ENCODE data around the gene ZNF333. TPM values are rescaled to one million over a fixed set of nuclear protein-coding genes. Genes with fewer than 3 reads are reported as not detected.
"Not testable (repeated sequence)": the region's sequence is repeated elsewhere in the genome, so short reads cannot be mapped to it uniquely, and the experiment has no call there.

ZNF333 gene
- total RNA-seq, 1 experiment from 2014 or later: 19.2 TPM

GRCh38 chr19:14781713-14782536 lies 92.1 kb downstream of the ZNF333 start:
- H3K27ac ChIP-seq (ENCODE audit: low read depth, low read length, poor library complexity, severe bottlenecking); H3K4me1 ChIP-seq (ENCODE audit: insufficient read depth, low read length, poor library complexity, severe bottlenecking); H3K4me3 ChIP-seq (ENCODE audit: low read depth, low read length, poor library complexity, severe bottlenecking); BruUV-seq (replicated peaks); H3K36me3 ChIP-seq (ENCODE audit: insufficient read depth, low read length, poor library complexity, severe bottlenecking); CTCF ChIA-PET; DNase-seq (ENCODE audit: low spot score); POLR2A ChIA-PET (ENCODE audit: low non-redundant PET); H3K27me3 ChIP-seq (replicated peaks; ENCODE audit: insufficient read depth, low read depth, low read length, poor library complexity); H3K9me3 ChIP-seq (ENCODE audit: low read depth, low read length, poor library complexity, severe bottlenecking): not testable (repeated sequence)
- intact Hi-C loops (cut with micrococcal nuclease; ENCODE audit: unreplicated experiment): loop anchor here (10.0 kb wide), 1 partner anchor 207 kb away; the partner anchor contains the start of gene NDUFB7

- DNase-seq (ENCODE audit: low spot score): no peak
- Histone ChIP-seq H3K9me3 (ENCODE audit: low read depth, low read length, poor library complexity, severe bottlenecking) (no peaks in the 10 kb centered on the region), H3K36me3 (ENCODE audit: insufficient read depth, low read length, poor library complexity, severe bottlenecking) (no peaks in the 10 kb centered on the region), H3K27ac (ENCODE audit: low read depth, low read length, poor library complexity, severe bottlenecking) (no peak overlapping the region), H3K27me3 (replicated peaks; ENCODE audit: insufficient read depth, low read depth, low read length, poor library complexity) (no peaks in the 10 kb centered on the region), H3K4me3 (ENCODE audit: low read depth, low read length, poor library complexity, severe bottlenecking) (no peak overlapping the region), H3K4me1 (ENCODE audit: insufficient read depth, low read length, poor library complexity, severe bottlenecking) (no peaks in the 10 kb centered on the region)
- TF ChIP-seq EZH2 (IDR thresholded peaks at IDR 0.05; ENCODE audit: borderline replicate concordance, low read depth, low read length, poor library complexity, severe bottlenecking): no peak
- TF ChIP-seq, protein P1, sequence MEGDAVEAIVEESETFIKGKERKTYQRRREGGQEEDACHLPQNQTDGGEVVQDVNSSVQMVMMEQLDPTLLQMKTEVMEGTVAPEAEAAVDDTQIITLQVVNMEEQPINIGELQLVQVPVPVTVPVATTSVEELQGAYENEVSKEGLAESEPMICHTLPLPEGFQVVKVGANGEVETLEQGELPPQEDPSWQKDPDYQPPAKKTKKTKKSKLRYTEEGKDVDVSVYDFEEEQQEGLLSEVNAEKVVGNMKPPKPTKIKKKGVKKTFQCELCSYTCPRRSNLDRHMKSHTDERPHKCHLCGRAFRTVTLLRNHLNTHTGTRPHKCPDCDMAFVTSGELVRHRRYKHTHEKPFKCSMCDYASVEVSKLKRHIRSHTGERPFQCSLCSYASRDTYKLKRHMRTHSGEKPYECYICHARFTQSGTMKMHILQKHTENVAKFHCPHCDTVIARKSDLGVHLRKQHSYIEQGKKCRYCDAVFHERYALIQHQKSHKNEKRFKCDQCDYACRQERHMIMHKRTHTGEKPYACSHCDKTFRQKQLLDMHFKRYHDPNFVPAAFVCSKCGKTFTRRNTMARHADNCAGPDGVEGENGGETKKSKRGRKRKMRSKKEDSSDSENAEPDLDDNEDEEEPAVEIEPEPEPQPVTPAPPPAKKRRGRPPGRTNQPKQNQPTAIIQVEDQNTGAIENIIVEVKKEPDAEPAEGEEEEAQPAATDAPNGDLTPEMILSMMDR (conservative IDR thresholded peaks at IDR 0.05; ENCODE audit: low read depth, low read length): no peak
- CTCF ChIA-PET: no interaction called here
- POLR2A ChIA-PET (ENCODE audit: low non-redundant PET): no interaction called here
- no TSS peak for BruUV-seq (replicated peaks)
- intact Hi-C loops (cut with micrococcal nuclease; ENCODE audit: unreplicated experiment): loop anchor here (10.0 kb wide), 1 partner anchor 208 kb away; the partner anchor contains the start of gene NDUFB7
Measured at GRCh38 chr19:14782626-14783409, 93.0 kb downstream of the ZNF333 start.

Other genes with a start within 250 kb of the ZNF333 start
- 0.72 TPM in 1 of 2 replicates, not detected in the other for gene PTGER1, start 214.7 kb upstream of the ZNF333 start, total RNA-seq (2021)
- gene GIPC1, start 193.9 kb upstream of the ZNF333 start, total RNA-seq (2021): 59.4 and 61.7 TPM in 2 replicates
- gene DNAJB1, start 171.7 kb upstream of the ZNF333 start, total RNA-seq (2021): 105 and 122 TPM in 2 replicates
- gene TECR, start 160.5 kb upstream of the ZNF333 start, total RNA-seq (2021): 189 and 203 TPM in 2 replicates
- 180 and 196 TPM in 2 replicates for gene NDUFB7, start 118.0 kb upstream of the ZNF333 start, total RNA-seq (2021)
- gene CLEC17A, start 107.0 kb upstream of the ZNF333 start, total RNA-seq (2021): not detected in 2 replicates
- not detected in 2 replicates for gene ADGRE3, start 15.2 kb upstream of the ZNF333 start, total RNA-seq (2021)
- 0.19 and 1.5 TPM in 2 replicates for gene ADGRE2, start 88.5 kb downstream of the ZNF333 start, total RNA-seq (2021)
- not detected in 2 replicates for gene OR7A5, start 145.1 kb downstream of the ZNF333 start, total RNA-seq (2021)
- gene OR7C1, start 145.1 kb downstream of the ZNF333 start, total RNA-seq (2021): not detected in 2 replicates
- gene OR7A10, start 158.9 kb downstream of the ZNF333 start, total RNA-seq (2021): not detected in 2 replicates
- gene OR7A17, start 196.1 kb downstream of the ZNF333 start, total RNA-seq (2021): not detected in 2 replicates